Osteocyte (in vitro differentiated cells): ENCODE results near the gene C5orf47. TPM values are rescaled to one million over a fixed set of nuclear protein-coding genes. Genes with fewer than 3 reads are reported as not detected.

Experiments
- DNase-seq: peaks from one replicate; pipeline ENCODE4 v3.0.0; 2021; ENCODE audit warnings: mixed read lengths; ENCODE audit not compliant: unreplicated experiment; ENCODE audit errors: extremely low spot score
- H3K27ac Mint-ChIP-seq: one replicate; pipeline ENCODE4 v1.8.0; 2021; ENCODE audit warnings: mild to moderate bottlenecking, mixed read lengths; ENCODE audit not compliant: unreplicated experiment
- H3K27me3 Mint-ChIP-seq: one replicate; pipeline ENCODE4 v1.8.0; 2021; ENCODE audit warnings: mixed read lengths; ENCODE audit not compliant: unreplicated experiment
- H3K36me3 Mint-ChIP-seq: one replicate; pipeline ENCODE4 v1.8.0; 2021; ENCODE audit warnings: mixed read lengths; ENCODE audit not compliant: unreplicated experiment
- H3K4me1 Mint-ChIP-seq: one replicate; pipeline ENCODE4 v1.8.0; 2021; ENCODE audit warnings: mixed read lengths; ENCODE audit not compliant: unreplicated experiment
- H3K4me3 Mint-ChIP-seq: one replicate; pipeline ENCODE4 v1.8.0; 2021; ENCODE audit warnings: mild to moderate bottlenecking, moderate library complexity, mixed read lengths; ENCODE audit not compliant: unreplicated experiment
- H3K9me3 Mint-ChIP-seq: one replicate; pipeline ENCODE4 v1.8.0; 2021; ENCODE audit warnings: mixed read lengths; ENCODE audit not compliant: unreplicated experiment
- total RNA-seq: library from RNA; stranded (reverse); gene quantifications from 2 replicates; pipeline ENCODE4 v1.2.1, GENCODE V29; 2021
- TF ChIP-seq, protein P1 (sequence below): fragments of 200-600 bp; sonication (generic); IDR thresholded peaks from 2 replicates; pipeline ENCODE4 v1.5.0; 2021; ENCODE audit warnings: antibody characterized with exemption, mild to moderate bottlenecking, moderate library complexity

The C5orf47 gene
- total RNA-seq, 1 donor from 2014 or later: not detected

DNA sequence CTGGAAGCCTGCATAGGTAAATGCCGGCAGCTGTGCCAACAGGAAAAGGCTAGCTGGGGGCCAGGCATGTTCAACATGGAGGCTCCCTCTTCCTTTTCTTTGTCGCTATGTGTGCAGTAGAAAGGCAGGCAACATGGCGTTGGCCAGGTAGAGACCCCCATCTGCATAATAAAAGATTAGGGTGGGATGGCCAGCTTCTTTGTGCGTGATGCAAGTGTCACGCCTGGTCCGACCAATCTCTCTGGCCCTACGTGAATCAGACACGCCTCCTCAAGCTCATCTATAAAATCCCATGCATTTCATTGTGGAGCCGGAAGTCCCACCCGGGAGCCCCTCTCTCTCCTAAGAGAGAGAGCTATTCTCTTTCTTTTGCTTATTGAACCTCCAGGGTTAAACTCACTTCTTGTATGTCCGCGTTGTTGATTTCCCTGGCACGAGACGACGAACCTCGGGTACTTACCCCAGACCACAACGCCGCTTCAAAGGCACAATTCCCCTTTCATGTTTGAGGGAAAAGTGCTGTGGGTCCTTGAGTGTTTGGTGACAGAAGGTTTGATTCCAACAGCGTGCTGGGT is 25.0 kb upstream of the C5orf47 start:
- Mint-ChIP-seq H3K27ac (peak overlapping the region; percentile 12), H3K36me3 (peaks cover 10% of the 10 kb centered on the region), H3K27me3 (no peaks in the 10 kb centered on the region), H3K9me3 (no peaks in the 10 kb centered on the region), H3K4me3 (no peak overlapping the region), H3K4me1 (peaks cover 19% of the 10 kb centered on the region)
- TF ChIP-seq, protein P1, sequence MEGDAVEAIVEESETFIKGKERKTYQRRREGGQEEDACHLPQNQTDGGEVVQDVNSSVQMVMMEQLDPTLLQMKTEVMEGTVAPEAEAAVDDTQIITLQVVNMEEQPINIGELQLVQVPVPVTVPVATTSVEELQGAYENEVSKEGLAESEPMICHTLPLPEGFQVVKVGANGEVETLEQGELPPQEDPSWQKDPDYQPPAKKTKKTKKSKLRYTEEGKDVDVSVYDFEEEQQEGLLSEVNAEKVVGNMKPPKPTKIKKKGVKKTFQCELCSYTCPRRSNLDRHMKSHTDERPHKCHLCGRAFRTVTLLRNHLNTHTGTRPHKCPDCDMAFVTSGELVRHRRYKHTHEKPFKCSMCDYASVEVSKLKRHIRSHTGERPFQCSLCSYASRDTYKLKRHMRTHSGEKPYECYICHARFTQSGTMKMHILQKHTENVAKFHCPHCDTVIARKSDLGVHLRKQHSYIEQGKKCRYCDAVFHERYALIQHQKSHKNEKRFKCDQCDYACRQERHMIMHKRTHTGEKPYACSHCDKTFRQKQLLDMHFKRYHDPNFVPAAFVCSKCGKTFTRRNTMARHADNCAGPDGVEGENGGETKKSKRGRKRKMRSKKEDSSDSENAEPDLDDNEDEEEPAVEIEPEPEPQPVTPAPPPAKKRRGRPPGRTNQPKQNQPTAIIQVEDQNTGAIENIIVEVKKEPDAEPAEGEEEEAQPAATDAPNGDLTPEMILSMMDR: no peak
- no peak for DNase-seq

DNA sequence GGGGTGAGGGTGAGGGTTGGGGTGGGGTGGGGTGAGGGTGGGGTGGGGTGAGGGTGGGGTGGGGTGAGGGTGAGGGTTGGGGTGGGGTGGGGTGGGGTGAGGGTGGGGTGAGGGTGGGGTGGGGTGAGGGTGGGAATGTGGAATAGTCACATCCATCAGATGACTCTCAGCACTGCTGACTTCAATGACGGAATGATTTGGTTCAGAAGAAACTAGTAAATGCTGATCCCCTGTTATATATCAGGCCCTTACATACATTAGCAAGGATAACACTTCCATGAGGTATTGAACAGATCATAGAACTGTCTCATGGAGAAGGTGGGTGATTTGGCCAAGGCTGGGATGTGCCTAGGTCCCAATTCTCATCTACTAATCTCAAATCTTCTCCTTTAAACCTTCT is 24.5 kb upstream of the C5orf47 start:
- TF ChIP-seq, protein P1: no peak
- Mint-ChIP-seq H3K9me3 (no peaks in the 10 kb centered on the region), H3K36me3 (peaks cover 8% of the 10 kb centered on the region), H3K4me1 (peaks cover 22% of the 10 kb centered on the region), H3K27ac (no peak overlapping the region), H3K4me3 (no peak overlapping the region), H3K27me3 (no peaks in the 10 kb centered on the region)
- no peak for DNase-seq

DNA sequence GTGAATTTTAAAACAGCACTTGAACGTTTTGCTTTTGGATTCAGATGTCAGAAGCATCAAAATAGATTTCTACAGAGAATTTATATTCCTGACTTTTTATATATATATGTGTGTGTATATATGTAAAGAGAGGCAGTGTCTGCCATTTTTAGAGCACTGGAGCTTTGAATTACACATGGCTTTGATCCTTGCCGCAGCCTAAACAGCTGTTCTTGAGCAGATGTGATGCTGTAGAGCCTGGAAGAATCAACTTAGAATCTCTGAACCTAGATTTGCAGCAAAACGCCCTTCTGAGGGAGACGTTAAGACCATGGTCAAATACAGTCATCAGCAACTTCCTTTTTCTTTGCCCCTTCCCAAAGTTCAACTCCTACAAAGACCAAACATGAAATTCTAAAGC is 21.7 kb upstream of the C5orf47 start:
- peaks cover 2% of the 10 kb centered on the region for H3K36me3 Mint-ChIP-seq
- TF ChIP-seq, protein P1: no peak
- H3K4me3 Mint-ChIP-seq: no peak overlapping the region
- peaks cover 24% of the 10 kb centered on the region for H3K4me1 Mint-ChIP-seq
- H3K9me3 Mint-ChIP-seq: no peaks in the 10 kb centered on the region
- no peak for DNase-seq
- H3K27ac Mint-ChIP-seq: no peak overlapping the region
- H3K27me3 Mint-ChIP-seq: no peaks in the 10 kb centered on the region

DNA sequence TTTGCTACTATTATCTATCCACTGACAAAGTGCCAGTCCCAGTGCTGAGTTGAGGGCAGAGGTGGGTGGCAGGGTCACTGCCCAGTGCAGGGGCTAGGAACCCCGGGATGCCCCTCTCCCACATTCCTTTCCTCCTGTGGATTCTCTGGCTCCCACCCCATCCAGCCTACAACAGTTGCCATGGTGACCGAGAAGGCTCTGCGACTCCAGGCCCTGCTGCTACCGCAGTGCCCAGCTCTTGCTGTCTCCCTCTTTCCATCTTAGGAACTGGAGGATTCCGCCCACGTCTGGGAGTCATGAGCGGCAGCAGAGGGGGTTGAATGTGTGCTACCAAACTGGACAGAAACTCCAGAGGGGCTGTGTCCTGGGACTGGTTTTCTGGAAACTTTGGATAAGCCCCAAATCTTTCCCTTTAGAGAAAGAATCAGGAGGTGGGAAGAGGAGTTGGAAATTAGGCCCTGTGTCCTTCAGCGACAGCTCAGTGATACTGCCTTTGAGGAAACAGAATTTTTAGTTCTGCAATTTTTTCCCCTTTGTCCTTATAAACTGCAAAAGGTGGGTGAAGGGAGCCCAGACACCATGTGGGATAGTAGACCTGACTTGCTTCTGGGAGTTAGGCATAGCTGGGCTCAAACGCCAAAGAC is 20.7 kb upstream of the C5orf47 start:
- TF ChIP-seq, protein P1: no peak
- Mint-ChIP-seq H3K36me3 (no peaks in the 10 kb centered on the region), H3K27ac (no peak overlapping the region), H3K27me3 (no peaks in the 10 kb centered on the region), H3K4me3 (no peak overlapping the region), H3K9me3 (no peaks in the 10 kb centered on the region), H3K4me1 (peaks cover 21% of the 10 kb centered on the region)
- no peak for DNase-seq

DNA sequence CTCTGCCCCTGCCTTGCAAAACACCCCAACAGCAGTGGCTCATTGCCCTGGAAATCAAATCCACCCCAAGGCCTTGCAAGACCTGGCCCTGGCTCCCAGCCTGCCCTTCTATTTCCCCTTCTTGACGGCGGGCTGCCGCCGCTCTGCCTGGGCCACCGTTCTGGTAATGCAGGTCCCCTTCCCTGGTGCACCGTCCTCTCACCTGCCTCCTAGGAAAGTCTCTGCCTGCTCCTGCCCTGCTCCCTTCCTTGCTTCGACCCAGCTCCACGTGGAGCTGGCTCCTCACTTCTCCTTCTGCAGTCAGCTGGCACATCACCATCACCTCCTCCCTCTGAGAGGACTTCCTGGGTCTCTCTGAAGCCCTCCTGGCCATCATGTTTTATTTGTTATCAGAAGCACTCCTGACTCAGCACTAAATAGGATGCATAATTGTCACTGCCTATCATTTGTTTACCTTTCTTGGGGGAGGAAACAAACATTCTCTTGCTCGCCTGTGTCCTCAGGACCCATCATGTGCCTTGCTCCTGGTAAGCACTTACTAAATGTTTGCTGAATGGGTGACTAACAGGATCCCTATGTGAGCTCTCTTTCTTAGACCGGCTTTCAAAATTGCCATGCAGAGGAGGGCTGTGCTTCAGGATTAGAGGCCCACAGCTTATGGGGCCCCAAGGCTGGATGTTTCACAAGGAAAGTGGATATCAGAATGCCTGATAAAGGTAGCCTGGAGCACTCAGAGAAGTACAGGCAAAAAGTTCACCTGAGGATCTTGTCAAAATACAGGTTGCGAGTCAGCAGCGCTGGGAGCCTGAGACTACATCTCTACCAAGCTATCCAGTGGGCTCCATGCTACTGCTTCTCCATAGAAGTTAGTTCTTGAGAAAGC is 19.6 kb upstream of the C5orf47 start:
- no peaks in the 10 kb centered on the region for H3K27me3 Mint-ChIP-seq
- no peak for DNase-seq
- no peaks in the 10 kb centered on the region for H3K36me3 Mint-ChIP-seq
- peaks cover 17% of the 10 kb centered on the region for H3K4me1 Mint-ChIP-seq
- no peak overlapping the region for H3K4me3 Mint-ChIP-seq
- H3K27ac Mint-ChIP-seq: no peak overlapping the region
- TF ChIP-seq, protein P1: no peak
- no peaks in the 10 kb centered on the region for H3K9me3 Mint-ChIP-seq
